ENCODE data around the gene CCHCR1.
"Not testable (repeated sequence)": the region's sequence is repeated elsewhere in the genome, so short reads cannot be mapped to it uniquely, and the experiment has no call there.

The CCHCR1 gene

DNA sequence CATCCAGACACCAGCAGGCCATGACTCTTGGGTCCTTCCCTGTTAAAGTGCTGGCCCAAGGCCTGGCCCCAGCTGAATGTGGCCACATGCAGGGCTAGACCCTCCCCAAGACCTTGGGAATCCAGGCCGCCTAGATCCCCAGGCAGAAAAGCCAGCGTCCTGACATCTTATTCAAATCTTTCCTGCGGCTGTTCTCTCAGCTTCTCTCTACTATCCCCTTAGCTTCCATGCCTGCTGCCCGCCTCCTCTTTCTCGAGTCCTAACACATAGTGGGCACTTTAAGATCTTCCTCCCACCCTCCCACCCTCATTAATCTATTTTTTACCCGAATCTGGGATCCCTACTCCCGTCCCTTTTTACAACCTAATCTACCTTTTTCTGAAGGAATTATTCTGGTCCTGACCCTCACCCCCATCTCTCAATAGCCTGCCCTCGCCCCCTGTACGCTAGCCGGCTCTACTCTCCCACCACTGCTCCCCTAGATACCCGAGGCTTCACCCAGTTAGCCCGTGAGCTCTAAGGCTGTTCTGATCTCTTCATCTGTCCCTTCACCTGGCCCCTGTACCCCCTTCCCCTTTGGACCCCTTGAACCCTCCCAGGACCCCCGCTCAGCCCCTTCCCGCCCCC, at the start of gene CCHCR1:
TSS of gene CCHCR1 (minus strand) at position 290 of the 627 bp plus-strand sequence. CDS start at position 88, 202 bp downstream.
- no peak for DNase-seq (ENCODE audit: low read depth in 1 of 2, low spot score in 1 of 2)

DNA sequence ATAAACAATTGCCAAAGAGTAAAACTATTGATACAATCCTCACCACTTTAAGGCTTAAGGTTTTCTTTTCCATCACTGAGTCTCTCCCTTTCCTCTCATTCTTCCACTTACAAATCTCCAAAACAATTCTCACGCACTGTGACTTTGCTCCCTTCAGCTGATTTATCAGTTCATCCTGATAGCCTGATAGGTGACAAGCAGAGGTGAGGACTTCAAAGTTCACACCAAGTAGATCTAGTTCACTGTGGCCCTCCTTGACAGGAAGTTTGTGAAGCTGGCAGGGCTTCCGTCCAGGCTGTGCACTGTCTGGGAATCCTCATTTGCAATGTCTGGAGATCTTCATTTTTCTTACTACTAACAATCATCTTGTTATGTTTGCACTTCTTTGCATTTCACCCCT, 48.0 kb upstream of the CCHCR1 start:
- DNase-seq (ENCODE audit: low read depth in 1 of 2, low spot score in 1 of 2): no peak

DNA sequence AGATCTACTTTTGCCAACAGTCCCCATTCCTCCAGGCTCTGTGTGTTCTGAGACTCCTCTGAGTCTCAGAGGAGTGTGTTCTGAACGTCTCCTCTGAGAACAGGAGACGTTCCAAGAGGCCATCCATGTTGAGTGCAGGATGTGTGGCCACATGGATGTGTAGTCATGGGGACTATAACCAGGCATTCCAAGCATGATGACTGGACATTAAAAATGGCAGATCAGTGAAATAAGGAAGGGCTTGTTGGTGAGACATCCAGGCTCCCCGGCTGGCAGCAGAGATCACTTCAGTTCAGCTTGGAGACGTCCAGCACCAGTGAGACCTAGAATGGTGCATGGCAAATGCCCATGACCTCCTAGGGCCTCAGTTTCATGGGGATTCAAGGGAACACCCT, 47.1 kb upstream of the CCHCR1 start:
- DNase-seq (ENCODE audit: low read depth in 1 of 2, low spot score in 1 of 2): no peak

DNA sequence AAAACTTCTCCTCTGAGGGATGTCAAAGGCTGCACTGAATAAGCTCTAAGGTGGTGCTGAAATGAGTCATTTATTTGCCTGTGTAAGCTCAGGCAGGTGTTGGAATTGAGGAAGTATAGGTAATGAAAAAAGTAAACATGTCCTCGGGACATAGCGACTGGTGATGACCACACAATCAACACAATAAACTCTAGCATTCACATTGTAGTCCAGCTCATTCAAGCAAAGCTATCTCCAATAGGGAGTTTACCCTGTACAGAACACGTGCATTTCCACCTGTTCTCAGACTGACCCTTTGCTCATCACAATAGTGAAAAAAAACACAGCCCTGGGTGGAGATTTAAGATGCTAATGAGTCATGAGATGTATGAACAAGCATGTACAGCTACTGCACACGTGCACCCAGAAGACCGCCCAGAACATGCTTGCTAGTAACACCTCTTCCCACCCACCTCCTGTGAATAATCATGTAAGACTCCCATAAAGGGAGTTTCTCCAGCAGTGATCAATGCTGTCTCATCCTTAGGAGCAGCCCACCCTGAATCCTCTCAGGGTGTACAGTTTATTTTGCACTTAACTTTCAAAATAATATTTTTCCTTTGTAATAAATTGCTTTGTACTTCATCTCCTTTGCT, 45.9 kb upstream of the CCHCR1 start:
- no peak for DNase-seq (ENCODE audit: low read depth in 1 of 2, low spot score in 1 of 2)

DNA sequence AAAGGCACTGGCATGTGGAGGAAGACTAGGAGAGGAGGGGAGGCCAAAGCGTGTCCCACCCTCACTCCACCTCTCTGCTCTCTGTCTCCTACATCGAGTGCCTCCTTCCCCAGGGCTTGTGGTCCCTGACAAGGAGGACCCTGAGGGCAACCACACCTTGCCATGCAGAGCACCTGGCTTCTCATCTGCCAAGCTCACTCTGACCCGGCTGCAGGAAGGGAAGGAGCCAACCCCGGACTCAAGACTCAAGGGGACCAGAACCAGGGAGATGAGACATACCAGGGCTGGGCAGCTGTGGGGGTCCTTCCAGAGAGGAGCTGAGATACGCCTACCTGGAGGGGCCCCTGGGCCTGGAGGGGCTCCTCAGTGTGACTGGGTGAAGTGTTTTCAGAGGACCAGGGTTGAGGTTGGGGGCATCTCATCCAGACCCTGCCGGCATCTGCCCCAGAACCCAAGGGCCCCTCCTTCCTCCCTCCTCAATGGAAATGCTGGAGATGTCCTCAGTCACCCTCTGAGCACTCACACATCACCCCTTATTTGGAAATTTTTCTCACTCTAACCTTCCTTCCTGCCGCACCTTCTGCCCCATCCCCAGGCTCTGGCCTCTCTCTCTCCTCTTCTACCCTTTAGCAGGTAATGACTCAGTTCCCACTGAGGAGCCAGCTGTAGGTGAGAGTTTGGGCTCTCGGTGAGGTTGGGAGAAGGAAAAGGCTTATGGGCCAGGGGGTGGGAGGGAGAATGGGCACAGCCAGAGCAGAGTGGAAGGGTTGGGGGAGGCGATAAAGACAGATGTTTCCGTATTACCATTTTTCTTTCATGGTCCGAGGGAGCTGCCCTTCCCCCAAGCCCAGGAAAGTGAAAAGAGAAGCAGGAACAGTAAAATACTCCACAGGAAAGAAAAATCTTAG, 44.9 kb upstream of the CCHCR1 start:
- DNase-seq (ENCODE audit: low read depth in 1 of 2, low spot score in 1 of 2): no peak

DNA sequence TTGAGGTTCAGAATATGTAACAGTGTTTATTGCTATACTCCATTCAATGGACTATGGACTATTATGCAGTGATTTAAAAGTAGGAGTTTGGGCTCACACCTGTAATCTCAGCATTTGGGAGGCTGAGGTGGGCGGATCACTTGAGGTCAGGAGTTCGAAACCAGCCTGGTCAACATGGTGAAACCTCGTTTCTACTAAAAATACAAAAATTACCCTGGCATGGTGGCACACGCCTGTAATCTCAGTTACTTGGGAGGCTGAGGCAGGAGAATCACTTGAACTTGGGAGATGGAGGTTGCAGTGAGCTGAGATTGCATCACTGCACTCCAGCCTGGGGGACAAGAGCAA, 41.5 kb upstream of the CCHCR1 start:
- not testable (repeated sequence) for DNase-seq (ENCODE audit: low read depth in 1 of 2, low spot score in 1 of 2)

- peak; percentile 77 to 86 for DNase-seq (ENCODE audit: low read depth in 1 of 2, low spot score in 1 of 2)
Observed at GRCh38 chr6:31197559-31198305, 40.1 kb upstream of the CCHCR1 start.

GRCh38 chr6:31196251-31197022, 38.8 kb upstream of the CCHCR1 start:
- DNase-seq (ENCODE audit: low read depth in 1 of 2, low spot score in 1 of 2): not testable (repeated sequence)

DNA sequence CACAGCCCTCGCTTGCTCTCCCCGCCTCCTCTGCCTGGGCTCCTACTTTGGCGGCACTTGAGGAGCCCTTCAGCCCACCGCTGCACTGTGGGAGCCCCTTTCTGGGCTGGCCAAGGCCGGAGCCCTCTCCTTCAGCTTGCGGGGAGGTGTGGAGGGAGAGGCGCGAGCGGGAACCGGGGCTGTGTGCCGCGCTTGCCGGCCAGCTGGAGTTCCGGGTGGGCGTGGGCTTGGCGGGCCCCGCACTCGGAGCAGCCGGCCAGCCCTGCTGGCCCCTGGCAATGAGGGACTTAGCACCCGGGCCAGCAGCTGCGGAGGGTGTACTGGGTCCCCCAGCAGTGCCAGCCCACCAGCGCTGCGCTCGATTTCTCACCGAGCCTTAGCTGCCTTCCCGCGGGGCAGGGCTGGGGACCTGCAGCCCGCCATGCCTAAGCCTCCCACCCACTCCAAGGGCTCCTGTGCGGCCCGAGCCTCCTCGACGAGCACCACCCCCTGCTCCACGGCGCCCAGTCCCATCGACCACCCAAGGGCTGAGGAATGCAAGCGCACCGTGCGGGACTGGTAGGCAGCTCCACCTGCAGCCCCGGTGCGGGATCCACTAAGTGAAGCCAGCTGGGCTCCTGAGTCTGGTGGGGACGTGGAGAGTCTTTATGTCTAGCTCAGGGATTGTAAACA, 37.8 kb upstream of the CCHCR1 start:
- not testable (repeated sequence) for DNase-seq (ENCODE audit: low read depth in 1 of 2, low spot score in 1 of 2)

GRCh38 chr6:31194061-31194834, 36.6 kb upstream of the CCHCR1 start:
- DNase-seq (ENCODE audit: low read depth in 1 of 2, low spot score in 1 of 2): no peak

- no peak for DNase-seq (ENCODE audit: low read depth in 1 of 2, low spot score in 1 of 2)
Observed at GRCh38 chr6:31193206-31193605, 35.6 kb upstream of the CCHCR1 start.

GRCh38 chr6:31192431-31193105, 35.0 kb upstream of the CCHCR1 start:
- not testable (repeated sequence) for DNase-seq (ENCODE audit: low read depth in 1 of 2, low spot score in 1 of 2)

GRCh38 chr6:31190488-31190887, 32.9 kb upstream of the CCHCR1 start:
- no peak for DNase-seq (ENCODE audit: low read depth in 1 of 2, low spot score in 1 of 2)

DNA sequence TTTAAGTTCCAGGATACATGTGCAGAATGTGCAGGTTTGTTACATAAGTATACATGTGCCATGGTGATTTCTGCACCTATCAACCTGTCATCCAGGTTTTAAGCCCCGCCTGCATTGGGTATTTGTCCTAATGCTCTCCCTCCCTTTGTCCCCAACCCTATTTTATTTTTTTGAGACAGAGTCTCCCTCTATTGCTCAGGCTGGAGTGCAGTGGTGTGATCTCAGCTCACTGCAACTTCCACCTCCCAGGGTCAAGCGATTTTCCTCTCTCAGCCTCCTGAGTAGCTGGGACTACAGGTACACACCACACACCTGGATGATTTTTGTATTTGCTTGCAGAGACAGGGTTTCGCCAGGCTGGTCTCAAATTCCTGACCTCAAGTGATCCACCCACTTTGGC, 31.6 kb upstream of the CCHCR1 start:
- DNase-seq (ENCODE audit: low read depth in 1 of 2, low spot score in 1 of 2): not testable (repeated sequence)

GRCh38 chr6:31187780-31188194, 30.2 kb upstream of the CCHCR1 start:
- DNase-seq (ENCODE audit: low read depth in 1 of 2, low spot score in 1 of 2): no peak

DNA sequence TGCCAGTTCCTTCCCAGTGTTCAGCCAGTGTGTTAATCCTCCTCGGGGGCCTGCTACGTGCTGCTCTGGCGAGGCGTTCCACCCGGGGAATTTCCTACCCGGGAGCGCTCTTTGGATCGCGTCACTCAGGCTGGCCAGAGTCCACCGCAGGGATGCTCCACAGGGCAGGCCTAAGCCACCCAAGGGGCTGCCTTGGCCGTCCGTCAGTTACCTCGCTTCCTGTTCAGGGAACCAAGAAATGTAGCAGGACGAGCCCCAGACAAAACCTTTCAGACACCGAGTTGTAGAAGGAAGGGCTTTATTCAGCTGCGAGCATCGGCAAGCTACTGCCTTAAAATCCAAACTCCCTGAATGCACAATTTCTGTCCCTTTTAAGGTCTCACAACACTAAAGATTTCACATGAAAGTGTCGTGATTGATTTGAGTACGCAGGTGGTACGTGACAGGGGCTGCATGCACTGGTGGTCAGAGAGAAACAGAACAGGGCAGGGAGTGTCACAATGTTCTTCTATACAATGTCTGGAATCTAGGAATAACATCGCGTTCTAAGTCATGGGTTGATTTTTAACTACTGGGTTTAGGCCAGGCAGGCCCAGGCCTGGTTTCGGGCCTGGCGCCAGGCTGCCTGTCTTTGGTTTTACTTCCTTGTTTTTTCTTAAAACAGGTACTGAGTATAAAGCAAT, 28.6 kb upstream of the CCHCR1 start:
- no peak for DNase-seq (ENCODE audit: low read depth in 1 of 2, low spot score in 1 of 2)

- DNase-seq (ENCODE audit: low read depth in 1 of 2, low spot score in 1 of 2): not testable (repeated sequence)
Observed at GRCh38 chr6:31185695-31186051, 28.1 kb upstream of the CCHCR1 start.

- DNase-seq (ENCODE audit: low read depth in 1 of 2, low spot score in 1 of 2): not testable (repeated sequence)
Observed at GRCh38 chr6:31183859-31184258, 26.3 kb upstream of the CCHCR1 start.
